ENCODE data around the gene RFC4.

Gene RFC4

DNA sequence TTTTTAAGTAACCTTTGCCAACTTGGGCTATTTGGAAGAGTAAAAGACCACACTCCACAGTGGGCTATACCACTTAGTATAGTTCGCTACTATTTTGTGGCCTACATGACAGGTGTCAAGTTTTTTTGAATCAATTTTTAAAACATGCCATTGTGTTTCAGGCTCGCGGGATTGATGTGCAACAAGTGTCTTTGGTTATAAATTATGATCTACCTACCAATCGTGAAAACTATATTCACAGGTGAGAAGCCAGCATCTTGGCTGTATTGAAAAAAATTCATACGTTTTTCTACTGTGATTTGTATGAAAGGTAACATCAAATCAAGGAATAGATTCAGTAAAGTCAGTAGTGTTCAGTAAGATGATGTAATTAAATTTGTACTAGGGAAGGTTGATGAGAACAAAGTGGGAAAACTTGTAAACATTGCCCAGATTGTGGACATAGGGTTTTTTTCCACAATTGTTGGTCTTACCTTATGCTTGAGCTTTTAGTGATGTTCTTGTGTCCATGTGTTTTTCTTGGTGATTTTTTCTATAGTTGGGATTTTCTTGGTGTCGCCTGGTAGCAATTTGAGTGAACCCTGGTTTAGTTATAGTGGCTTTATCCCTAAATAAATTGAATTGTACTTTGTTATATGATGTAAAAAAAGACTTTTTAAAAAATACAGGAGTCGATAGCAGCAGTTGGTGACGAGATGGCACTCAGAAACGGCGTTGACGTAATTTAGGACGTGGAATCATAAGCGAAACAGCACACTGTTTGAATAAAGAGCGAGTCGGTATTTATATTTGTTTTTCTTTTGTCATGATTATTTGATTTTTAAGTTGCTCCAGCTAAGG is 18.4 kb downstream of the RFC4 start:
- DNase-seq, result no peak

DNA sequence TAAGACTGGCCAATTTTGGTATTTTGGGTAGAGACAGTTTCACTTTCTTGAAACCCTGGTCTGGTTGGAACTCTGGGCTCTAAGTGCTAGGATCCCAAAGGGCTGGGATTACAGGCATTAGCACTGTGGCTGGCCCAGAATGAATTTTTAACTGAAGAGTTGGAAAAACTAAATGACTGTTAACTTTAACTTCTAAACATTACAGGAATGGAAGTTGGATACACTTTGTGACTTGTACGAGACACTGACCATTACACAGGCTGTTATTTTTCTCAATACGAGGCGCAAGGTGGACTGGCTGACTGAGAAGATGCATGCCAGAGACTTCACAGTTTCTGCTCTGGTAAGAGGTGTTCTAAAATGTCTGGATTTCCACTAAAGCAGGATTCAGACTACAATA is 19.4 kb downstream of the RFC4 start:
- no peak for DNase-seq

DNA sequence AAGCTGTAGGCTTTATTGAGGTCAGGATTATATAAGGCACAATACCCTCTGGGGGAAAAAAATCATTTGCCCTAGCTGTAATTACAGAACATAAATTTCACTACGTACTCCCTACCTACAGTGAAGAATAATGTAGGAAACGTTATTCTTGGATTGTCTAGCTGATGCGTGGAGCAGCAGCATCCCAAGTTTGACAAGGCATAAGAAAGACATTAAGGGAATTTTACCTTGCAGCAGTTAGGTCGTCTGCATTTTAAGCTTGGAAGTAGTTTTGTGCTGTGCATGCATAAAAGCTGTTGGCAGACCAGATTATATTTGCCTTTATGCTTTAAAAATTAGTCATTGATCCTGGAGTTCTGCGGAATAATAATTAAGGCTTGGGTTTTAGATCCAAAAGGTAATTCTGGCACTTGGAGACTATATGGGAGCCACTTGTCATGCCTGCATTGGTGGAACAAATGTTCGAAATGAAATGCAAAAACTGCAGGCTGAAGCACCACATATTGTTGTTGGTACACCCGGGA is 20.7 kb downstream of the RFC4 start:
- no peak for DNase-seq

DNA sequence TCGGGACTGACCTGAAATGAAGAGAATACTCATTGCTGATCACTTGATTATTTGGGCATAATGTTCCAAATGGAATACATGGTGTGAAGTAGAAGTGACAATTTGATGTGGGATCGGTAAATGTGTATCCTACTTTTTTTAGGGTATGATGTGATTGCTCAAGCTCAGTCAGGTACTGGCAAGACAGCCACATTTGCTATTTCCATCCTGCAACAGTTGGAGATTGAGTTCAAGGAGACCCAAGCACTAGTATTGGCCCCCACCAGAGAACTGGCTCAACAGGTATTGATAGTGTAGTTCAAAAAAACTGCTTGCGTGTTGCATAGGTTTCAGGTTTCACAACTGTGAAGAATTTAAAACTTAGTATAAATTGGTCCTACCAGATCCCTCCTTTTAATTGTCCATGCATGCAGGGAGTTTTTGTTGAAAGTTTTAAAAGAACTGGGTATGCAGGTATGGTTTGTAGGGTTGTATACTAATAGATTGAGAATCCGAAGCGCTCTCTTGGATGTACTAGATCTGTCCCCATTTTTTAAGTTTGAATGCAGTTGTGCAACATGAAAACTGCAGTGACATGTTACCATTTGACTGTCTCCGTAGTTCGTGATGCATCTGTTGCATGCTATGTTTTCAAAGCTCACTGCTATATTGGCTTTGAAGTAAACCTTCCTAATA is 21.3 kb downstream of the RFC4 start:
- DNase-seq, result no peak

DNA sequence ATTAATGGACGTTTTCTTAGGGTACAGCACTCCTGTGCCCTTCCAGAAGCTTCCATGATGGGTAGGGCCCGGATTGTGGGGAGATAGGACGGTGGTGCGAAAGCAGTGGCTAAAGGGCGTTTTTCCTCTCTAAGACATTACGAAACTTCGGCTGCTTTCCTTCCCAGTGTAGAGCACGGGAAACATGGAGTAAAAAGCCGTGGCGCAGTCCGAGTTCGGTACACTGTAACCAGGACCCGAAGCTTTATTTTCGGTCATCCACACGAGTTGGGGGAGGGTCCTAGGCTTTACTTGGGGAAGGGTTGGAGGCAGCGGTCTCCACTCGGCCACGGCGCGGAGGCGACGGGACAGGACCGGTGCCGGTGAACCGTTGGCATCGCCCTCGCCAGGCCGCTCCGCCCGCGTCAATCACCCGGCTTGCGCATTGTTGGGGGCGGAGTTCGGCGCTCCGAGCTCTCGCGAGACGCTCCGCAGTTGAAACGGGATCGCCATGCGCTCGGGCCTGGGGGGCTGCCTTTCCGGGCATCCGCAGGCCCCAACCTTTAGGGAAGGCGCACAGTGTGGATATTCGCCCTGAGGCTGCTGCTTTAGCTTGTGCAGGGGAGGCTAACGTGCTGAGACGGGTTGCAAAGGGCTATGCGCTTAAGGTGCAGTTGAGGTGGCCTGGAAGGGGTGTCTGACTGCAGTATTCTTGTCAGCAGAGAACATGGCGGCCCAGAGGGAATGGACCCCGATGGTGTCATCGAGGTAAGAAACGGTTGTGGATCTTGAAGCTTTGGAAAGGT is 22.4 kb downstream of the RFC4 start:
- DNase-seq, result peak; percentile 7 to 89 (median 68)

DNA sequence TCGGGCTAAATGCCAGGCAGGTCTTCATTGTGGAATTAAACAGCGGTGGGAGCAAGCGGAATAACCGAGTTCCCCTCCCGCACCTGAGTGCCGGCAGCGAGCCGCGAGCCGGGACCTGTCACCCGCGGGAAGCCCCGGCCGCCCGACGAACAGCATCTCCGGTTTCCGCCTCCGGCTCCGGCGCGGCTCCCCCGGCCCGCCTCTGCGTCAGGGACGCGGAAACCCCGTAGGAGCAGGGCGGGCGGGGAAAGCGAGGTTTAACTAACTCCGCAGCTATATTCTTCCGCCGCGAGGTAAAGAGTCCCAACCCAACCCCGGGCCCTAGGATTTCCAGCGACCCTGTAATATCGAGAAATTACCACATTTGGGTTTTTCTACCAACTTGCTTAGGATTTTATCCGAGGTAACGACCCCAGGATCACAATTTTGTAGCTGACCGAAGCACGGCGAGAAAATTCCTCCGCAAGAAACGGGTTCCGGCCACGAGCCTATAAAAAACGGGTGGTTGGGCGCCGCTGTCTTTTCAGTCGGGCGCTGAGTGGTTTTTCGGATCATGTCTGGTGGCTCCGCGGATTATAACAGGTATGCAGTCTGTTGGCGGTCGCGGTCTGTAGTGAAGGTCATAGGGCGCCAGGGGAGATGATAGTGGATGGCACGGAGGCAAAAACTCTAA is 23.1 kb downstream of the RFC4 start, which contains the start of gene EIF4A2:
EIF4A2 (plus strand) TSS at position 520 of the 673 bp plus-strand sequence; CDS start at position 554, 34 bp downstream.
- DNase-seq, result peak; percentile 59 to 96 (median 80)

DNA sequence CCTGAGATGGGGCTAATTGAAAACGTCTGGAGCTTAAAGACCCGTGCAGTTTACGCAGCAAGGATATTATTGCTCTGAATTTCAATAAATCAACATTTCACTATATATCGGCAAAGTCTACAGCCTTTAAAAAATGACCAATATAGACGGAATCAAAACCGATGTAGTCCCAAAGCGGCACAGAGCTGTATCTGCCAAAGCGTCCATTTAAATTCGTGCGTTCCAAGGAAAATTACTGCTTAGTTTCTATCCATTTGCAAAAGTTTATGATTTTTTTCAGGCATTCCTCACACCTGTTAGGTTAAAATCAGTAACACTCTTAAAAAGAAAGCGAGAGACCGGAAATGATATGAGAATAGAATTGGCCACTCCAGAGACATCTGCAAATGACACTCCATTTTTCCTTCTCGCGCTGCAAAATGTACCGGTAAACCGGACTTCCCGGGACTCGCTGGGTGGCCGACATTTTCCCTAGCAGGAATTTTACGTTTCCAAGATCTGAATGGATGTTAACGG is 23.7 kb downstream of the RFC4 start:
- no peak for DNase-seq

DNA sequence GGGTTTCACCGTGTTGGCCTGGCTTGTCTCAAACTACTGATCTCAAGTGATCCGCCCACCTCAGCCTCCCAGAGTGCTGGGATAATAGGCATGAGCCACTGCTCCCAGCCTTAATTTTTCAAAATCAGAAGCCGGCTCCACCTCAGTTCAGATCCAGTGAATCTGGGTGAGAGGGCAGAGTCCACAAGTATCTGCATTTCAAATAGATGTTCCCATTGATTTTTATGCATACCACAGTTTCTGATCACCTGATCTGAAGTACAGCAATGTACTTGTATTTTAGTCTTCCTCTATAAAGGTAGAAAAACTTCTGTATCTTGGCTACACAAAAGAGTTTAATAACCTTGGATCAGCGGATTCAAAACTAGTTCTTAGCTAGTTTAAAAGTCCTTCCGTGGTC is 27.1 kb downstream of the RFC4 start:
- DNase-seq, result no peak

DNA sequence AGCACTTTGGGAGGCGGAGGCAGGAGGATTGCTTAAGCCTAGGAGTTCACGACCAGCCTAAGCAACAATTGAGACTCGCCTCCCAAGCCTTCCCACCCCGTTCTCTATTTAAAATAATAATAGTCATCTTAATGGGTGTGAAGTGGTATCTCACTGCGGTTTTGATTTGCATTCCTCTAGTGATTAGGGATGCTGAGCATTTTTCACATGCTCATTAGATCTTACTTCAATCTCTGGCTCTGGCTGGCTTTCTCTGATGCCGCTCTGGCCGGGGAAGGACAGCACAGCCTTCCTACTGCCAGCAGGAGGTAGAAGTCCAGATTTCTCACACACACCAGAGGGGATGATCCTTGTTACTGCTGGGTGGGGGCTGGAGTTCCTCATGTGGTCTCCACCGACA is 30.3 kb downstream of the RFC4 start:
- no peak for DNase-seq

DNA sequence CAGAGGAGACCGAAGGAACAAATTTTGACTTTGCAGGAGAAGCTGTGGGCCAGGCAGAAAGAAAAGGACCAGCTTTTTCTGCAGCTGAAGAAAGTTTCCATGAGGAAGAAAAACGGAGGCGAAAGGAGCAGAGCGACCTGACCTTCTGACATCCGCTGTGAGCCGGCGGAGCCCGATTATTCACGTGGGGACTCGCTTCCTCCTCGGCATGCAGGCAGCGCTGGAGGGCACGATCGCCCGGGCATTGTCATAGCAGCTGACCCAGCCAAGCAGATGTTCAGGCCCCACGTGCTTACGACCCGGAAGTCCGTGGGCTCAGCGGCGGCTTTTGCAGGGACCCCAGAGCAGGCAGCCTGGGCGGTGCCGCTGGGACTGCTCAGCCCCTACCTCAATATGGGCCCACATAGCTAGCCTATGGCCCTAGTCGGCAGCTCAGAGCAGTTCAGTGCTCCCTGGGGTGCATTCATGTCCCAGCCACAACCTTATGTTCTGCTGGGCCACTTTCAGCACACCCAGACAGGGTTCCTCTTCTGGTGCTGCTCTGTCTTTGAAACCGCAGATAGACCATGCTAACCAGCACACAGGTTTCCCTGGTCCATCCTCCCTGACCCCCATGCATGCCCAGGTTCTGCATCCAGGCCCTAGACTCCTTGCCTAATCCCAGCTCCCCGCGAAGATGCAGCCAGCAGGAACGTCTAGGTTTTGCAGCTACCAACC is 33.4 kb downstream of the RFC4 start:
- DNase-seq, result peak in 48 of 51 donors; percentile 5 to 72 (median 42)

DNA sequence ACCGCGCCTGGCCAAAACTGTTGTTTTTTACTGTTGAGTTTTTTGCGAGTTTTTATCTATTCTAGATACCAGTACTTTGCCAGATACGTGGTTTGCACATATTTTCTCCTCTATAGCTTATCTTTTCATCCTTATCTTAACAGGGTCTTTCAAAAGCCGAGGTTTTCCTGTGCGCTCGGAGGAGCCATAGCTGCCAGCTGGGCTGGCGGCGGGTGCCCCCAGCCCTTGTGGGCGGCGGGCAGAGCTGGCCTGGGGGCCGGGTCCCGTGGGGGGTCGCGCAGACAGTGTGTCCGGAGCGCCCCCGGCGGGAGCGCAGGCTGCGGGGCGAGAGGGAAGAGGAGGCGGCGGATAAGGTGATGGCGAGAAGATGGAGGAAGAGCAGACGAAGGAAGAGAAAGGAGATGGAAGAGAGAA is 34.0 kb downstream of the RFC4 start:
- DNase-seq, result peak in 7 of 51 donors; percentile 9 to 34 (median 16)

DNA sequence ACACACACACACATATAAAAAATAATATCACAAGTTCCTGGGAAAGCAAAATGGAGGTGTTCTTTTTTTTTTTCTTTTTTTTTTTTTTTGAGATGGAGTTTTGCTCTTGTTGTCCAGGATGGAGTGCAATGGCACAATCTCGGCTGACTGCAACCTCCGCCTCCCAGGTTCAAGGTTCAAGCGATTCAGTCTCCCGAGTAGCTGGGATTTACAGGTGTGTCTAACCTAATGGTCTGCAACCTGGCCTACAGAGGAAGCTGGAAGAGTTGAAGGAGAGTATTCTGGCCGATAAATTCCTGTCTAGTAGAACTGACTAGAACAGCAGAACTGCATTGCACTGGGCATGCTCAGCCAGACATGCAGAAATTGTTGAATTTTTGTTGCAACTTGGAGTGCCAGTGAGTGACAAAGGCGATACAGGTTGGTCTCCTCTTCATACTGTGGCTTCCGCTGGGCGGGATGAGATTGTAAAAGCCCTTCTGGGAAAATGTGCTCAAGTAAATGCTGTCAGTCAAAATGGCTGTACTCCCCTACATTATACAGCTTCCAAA is 45.3 kb downstream of the RFC4 start:
- no peak for DNase-seq

DNA sequence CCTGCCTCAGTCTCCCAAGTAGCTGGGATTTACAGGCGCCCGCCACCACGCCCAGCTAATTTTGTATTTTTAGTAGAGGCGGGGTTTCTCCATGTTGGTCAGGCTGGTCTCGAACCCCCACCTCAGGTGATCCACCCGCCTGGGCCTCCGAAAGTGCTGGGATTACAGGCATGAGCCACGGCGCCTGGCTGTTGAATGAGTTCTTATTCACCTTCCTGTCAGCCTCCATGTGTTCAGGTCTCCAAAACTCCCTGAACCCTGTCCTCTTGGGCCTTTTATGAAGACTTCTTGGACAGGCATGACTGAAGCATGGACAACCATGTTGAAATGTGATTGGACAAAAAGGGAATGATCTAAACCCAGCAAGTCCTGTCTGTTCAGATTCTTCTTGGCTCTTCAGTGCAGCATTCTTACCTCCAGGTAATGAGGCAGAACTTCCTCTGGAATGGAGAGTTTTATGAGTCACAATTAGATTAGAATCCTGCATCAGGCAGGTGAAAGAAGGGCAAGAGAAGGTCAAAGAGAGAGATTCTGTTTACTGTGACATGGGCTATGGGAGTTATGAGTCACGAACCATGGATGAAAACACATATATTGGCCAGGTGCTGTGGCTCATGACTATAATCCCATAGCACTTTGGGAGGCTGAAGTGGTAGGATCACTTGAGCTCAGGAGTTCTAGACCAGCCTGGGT is 46.0 kb downstream of the RFC4 start:
- no peak for DNase-seq

DNA sequence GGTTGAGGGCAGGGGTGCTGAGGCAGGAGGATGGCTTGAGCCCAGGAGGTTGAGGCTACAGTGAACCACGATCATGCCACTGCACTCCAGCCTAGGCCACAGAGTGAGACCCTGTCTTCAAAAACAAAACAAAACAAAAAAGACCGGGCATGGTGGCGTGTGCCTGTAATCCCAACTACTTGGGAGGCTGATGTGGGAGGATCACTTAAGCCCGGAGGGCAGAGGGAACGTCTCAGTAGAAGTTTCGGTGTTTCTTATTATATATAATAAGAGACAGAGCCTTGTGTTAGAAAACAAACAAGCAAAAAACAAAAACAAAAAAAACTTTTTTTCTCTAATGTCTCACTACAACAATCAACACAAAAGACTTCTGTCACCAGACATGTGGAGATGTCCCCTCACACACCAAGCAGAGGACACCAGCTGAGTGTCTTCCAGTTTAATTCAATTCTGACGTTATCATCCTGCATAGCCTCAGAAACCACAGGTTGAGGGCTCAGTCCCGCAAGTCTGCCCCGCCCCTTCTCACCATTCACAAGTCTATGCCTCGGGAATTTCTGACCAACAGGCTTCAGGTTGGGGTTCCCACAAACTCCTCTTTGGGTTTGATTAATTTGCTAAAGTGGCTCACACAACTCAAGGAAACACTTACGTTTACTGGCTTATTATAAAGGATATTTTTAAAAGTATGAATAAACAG is 46.9 kb downstream of the RFC4 start:
- DNase-seq, result no peak

DNA sequence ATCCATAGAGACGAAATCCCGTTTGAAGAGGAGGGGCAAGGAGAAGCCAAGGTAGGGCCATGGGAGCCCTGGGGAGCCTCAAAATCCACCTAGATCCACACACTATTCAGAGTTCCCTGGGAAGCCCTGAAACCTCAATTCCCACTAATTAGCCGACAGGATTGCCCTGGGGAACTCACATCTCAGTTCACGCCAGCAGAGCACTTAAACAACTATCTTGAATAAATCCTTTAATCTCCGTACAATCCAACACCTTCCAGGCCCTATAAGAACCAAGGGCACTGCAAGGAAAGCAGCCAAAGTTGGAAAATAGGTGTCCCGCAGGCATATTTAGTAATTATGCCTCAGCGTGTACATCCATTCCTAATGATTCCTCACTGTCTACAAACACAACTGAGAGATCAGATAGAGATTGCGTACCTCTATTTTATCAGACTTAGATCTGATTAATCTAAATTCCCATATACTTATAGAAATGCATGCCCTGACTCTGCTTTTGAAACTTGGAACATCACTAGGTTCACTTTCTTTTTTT is 48.5 kb downstream of the RFC4 start:
- no peak for DNase-seq

DNA sequence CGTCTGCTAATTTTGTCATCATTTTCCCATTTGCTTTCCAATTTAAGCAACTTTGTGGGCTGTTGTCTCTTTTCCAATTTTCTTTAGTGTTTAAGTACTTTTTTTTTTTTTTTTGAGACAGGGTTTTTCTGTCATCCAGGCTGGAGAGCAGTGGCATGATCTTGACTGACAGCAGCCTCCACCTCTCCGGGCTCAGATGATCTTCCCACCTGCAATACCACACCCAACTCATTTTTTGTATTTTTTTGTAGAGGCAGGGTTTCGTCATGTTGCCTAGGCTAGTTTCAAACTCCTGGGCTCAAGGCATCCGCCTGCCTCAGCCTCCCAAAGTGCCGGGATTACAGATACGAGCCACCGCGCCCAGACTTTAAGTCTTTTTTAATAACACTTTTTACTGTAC is 49.1 kb downstream of the RFC4 start:
- no peak for DNase-seq

DNA sequence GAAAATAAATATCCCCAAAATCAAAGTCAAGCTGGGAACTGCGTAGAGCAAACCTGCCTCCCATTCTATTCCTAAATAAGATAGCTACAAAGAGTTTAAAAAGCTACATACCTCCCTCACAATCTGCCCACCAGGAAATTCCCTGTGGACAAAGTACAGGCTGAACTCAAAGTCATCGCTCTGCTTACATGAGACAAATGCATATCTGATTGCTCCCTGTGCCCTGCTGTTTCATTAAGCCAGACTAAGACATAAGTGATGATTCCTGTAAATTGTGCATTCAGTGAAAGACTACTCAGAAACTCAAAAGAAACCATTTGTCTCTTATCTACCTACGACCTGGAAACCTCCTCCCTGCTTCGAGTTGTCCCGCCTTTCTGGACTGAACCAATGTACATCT is 51.4 kb downstream of the RFC4 start:
- no peak for DNase-seq

DNA sequence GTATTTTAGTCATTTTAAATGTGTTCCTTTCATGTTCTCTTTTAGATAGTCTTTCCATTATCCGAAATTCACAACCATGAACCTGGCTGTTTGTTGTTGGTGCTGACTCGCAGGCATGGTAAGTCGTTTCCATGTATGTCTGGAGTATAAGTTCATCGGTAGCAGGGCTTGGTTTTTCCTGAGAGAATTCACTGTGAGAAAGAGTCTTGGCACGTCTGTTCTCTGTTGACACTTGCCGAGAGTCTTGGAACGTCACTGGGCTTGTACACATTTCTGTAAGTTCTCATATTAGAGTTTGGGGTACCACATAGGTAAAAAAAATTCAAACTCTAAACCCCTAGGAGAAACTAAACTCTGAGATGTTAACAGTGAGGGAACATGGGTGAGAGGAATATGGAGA is 52.3 kb downstream of the RFC4 start:
- DNase-seq, result no peak

Measured in hypothalamus (tissue), 51 donors.